Neuronal stem cell (in vitro differentiated cells): ENCODE results near the gene PLP1.
A peak's percentile ranks its signal among the peaks of the same experiment; 100 is the strongest.

Source experiments
- DNase-seq: peaks from one replicate; pipeline ENCODE4 v3.0.0-alpha.2; 2013; ENCODE audit warnings: low spot score
- H2AFZ ChIP-seq: one replicate; pipeline ENCODE4 v1.6.1; 2013; ENCODE audit warnings: mild to moderate bottlenecking, low read length, inconsistent platforms
- H2AK5ac ChIP-seq: 2 replicates; pipeline ENCODE4 v1.6.1; 2013; ENCODE audit warnings: low read depth, mild to moderate bottlenecking, inconsistent platforms, low read length, moderate library complexity, mixed read lengths
- H2BK120ac ChIP-seq: 2 replicates; pipeline ENCODE4 v1.6.1; 2013; ENCODE audit warnings: low read depth, mild to moderate bottlenecking, inconsistent platforms, low read length, moderate library complexity, mixed read lengths
- H2BK12ac ChIP-seq: one replicate; pipeline ENCODE4 v1.6.1; 2013; ENCODE audit warnings: low read length, inconsistent platforms
- H2BK15ac ChIP-seq: 2 replicates; pipeline ENCODE4 v1.6.1; 2013; ENCODE audit warnings: mild to moderate bottlenecking, low read length, inconsistent platforms, mixed read lengths
- H2BK5ac ChIP-seq: one replicate; pipeline ENCODE4 v1.6.1; 2013; ENCODE audit warnings: inconsistent platforms, mild to moderate bottlenecking, low read length, moderate library complexity
- H3K14ac ChIP-seq: one replicate; pipeline ENCODE4 v1.6.1; 2013; ENCODE audit warnings: low read length, inconsistent platforms
- H3K18ac ChIP-seq: 2 replicates; pipeline ENCODE4 v1.6.1; 2013; ENCODE audit warnings: low read length, inconsistent platforms
- H3K23ac ChIP-seq: 2 replicates; pipeline ENCODE4 v1.6.1; 2013; ENCODE audit warnings: low read depth, mild to moderate bottlenecking, mixed read lengths, low read length, inconsistent platforms; ENCODE audit not compliant: poor library complexity
- H3K27ac ChIP-seq: replicated peaks from 3 replicates; pipeline ENCODE4 v1.5.1; 2013; ENCODE audit warnings: low read length, inconsistent platforms
- H3K27me3 ChIP-seq, 3 experiments: 2 replicates each; pipeline ENCODE4 v1.6.1; 2013; ENCODE audit warnings: low read length in 3 of 3, mild to moderate bottlenecking in 2 of 3, inconsistent platforms in 1 of 3, low read depth in 1 of 3, mixed read lengths in 1 of 3, moderate library complexity in 1 of 3; ENCODE audit not compliant: control insufficient read depth in 3 of 3, insufficient read depth in 3 of 3
- H3K36me3 ChIP-seq, 2 donors: replicated peaks in 1 of 2; 2 replicates each; pipeline ENCODE4 v1.6.1; 2013; ENCODE audit warnings: low read length in 2 of 2; ENCODE audit not compliant: control insufficient read depth in 2 of 2, insufficient read depth in 2 of 2
- H3K4ac ChIP-seq: 2 replicates; pipeline ENCODE4 v1.6.1; 2013; ENCODE audit warnings: inconsistent platforms, mild to moderate bottlenecking, low read length, moderate library complexity
- H3K4me1 ChIP-seq, 2 donors: 1 replicate in 1 of 2; 2 replicates in 1 of 2; pipeline ENCODE4 v1.6.1; 2013; ENCODE audit warnings: low read length in 2 of 2, low read depth in 1 of 2; ENCODE audit not compliant: control insufficient read depth in 2 of 2, insufficient read depth in 1 of 2
- H3K4me2 ChIP-seq: one replicate; pipeline ENCODE4 v1.6.1; 2013; ENCODE audit warnings: mild to moderate bottlenecking, low read length, inconsistent platforms; ENCODE audit not compliant: insufficient read depth, poor library complexity, severe bottlenecking
- H3K4me3 ChIP-seq, 2 donors: 2 replicates each; pipeline ENCODE4 v1.5.1; 2013; ENCODE audit warnings: low read length in 2 of 2, mild to moderate bottlenecking in 2 of 2, inconsistent platforms in 1 of 2, moderate library complexity in 1 of 2
- H3K79me1 ChIP-seq: one replicate; pipeline ENCODE4 v1.6.1; 2013; ENCODE audit warnings: low read depth, mild to moderate bottlenecking, inconsistent platforms, low read length, moderate library complexity
- H3K9ac ChIP-seq: one replicate; pipeline ENCODE4 v1.6.1; 2013; ENCODE audit warnings: mild to moderate bottlenecking, low read depth, low read length, inconsistent platforms; ENCODE audit not compliant: poor library complexity
- H3K9me3 ChIP-seq, 2 donors: replicated peaks in 1 of 2; 2 replicates each; pipeline versions ENCODE3 to v1.6.1; 2013; ENCODE audit warnings: low read length in 2 of 2, mild to moderate bottlenecking in 2 of 2, inconsistent platforms in 1 of 2, low read depth in 1 of 2, mixed read lengths in 1 of 2, moderate library complexity in 1 of 2; ENCODE audit not compliant: control insufficient read depth in 2 of 2, insufficient read depth in 1 of 2
- H4K8ac ChIP-seq: one replicate; pipeline ENCODE4 v1.6.1; 2013; ENCODE audit warnings: low read depth, mild to moderate bottlenecking, inconsistent platforms, low read length, moderate library complexity
- H4K91ac ChIP-seq: one replicate; pipeline ENCODE4 v1.6.1; 2013; ENCODE audit warnings: low read length, low read depth, mild to moderate bottlenecking, inconsistent platforms; ENCODE audit not compliant: poor library complexity
- WGBS, 2 donors: extraction: QIAGEN DNeasy Blood & Tissue Kit; methylation state at CpG; one replicate each; pipeline ENCODE4 v1.1.7; 2013; ENCODE audit warnings: missing lambda C conversion rate in 2 of 2, mixed read lengths in 1 of 2; ENCODE audit not compliant: insufficient read length in 2 of 2, insufficient replicate concordance in 1 of 2; ENCODE audit errors: extremely low coverage in 2 of 2; 5-methylcytosine and 5-hydroxymethylcytosine counted together

PLP1 gene

GRCh38 chrX:103780336-103781061 is 3.9 kb downstream of the PLP1 start:
- Histone ChIP-seq H3K4me1 (peaks cover 33 to 37% of the 10 kb centered on the region in 2 donors), H3K27me3 (peaks cover 0 to 4% (median 0%) of the 10 kb centered on the region in 3 experiments)
- no peak for DNase-seq

GRCh38 chrX:103781062-103781402 is 4.4 kb downstream of the PLP1 start:
- WGBS, 2 donors: no CpG with 5 or more reads among the region's 4 CpGs
- Histone ChIP-seq H2BK12ac (no peak overlapping the region), H2AFZ (no peak overlapping the region), H2AK5ac (no peak overlapping the region), H3K9me3 (no peaks in the 10 kb centered on the region), H3K27me3 (no peaks in the 10 kb centered on the region), H3K14ac (no peak overlapping the region), H4K8ac (no peak overlapping the region), H3K23ac (no peak overlapping the region), H3K4me2 (no peak overlapping the region), H3K79me1 (no peaks in the 10 kb centered on the region), H4K91ac (no peak overlapping the region), H3K27ac (peak overlapping the region; percentile 88), H2BK120ac (no peak overlapping the region), H3K9ac (no peak overlapping the region), H3K4ac (no peak overlapping the region), H3K4me3 (no peak overlapping the region), H3K4me1 (peaks cover 33 to 37% of the 10 kb centered on the region in 2 donors), H3K36me3 (peaks cover 0 to 2% of the 10 kb centered on the region in 2 donors), H2BK15ac (no peak overlapping the region), H2BK5ac (no peak overlapping the region), H3K18ac (no peak overlapping the region)
- no peak for DNase-seq

More at GRCh38 chrX:103780336-103781061, 3.9 kb downstream of the PLP1 start:
- H3K18ac ChIP-seq: no peak overlapping the region
- H2BK12ac ChIP-seq: no peak overlapping the region
- no peak overlapping the region for H3K14ac ChIP-seq
- no peaks in the 10 kb centered on the region for H3K9me3 ChIP-seq
- H3K23ac ChIP-seq: no peak overlapping the region
- H2BK5ac ChIP-seq: no peak overlapping the region
- H3K4ac ChIP-seq: no peak overlapping the region
- H3K79me1 ChIP-seq: no peaks in the 10 kb centered on the region
- H4K8ac ChIP-seq: no peak overlapping the region
- no peak overlapping the region for H3K4me2 ChIP-seq
- H2AFZ ChIP-seq: no peak overlapping the region
- H3K27ac ChIP-seq: peak overlapping the region; percentile 88
- no CpG with 5 or more reads among the region's 10 CpGs for WGBS, 2 donors
- no peak overlapping the region for H3K4me3 ChIP-seq
- no peaks in the 10 kb centered on the region for H3K36me3 ChIP-seq
- H2BK120ac ChIP-seq: no peak overlapping the region
- H4K91ac ChIP-seq: no peak overlapping the region
- H2AK5ac ChIP-seq: no peak overlapping the region
- H3K9ac ChIP-seq: no peak overlapping the region
- no peak overlapping the region for H2BK15ac ChIP-seq

GRCh38 chrX:103781706-103782105 is 5.1 kb downstream of the PLP1 start:
- no peak overlapping the region for H3K23ac ChIP-seq
- no peaks in the 10 kb centered on the region for H3K27me3 ChIP-seq
- peaks cover 30 to 34% of the 10 kb centered on the region in 2 donors for H3K4me1 ChIP-seq
- H2AK5ac ChIP-seq: no peak overlapping the region
- no peak overlapping the region for H2BK5ac ChIP-seq
- no peaks in the 10 kb centered on the region for H3K79me1 ChIP-seq
- no peak overlapping the region for H3K14ac ChIP-seq
- no peaks in the 10 kb centered on the region for H3K9me3 ChIP-seq
- no peak for DNase-seq
- peak overlapping the region; percentile 68 for H3K27ac ChIP-seq
- no peak overlapping the region for H2BK12ac ChIP-seq
- no peak overlapping the region for H2BK15ac ChIP-seq
- H3K36me3 ChIP-seq: peaks cover 2 to 9% of the 10 kb centered on the region in 2 donors
- no peak overlapping the region for H3K4me2 ChIP-seq
- no peak overlapping the region for H3K18ac ChIP-seq
- H4K8ac ChIP-seq: no peak overlapping the region
- H4K91ac ChIP-seq: no peak overlapping the region
- H3K4ac ChIP-seq: no peak overlapping the region
- no peak overlapping the region for H3K9ac ChIP-seq
- no peak overlapping the region for H3K4me3 ChIP-seq
- no peak overlapping the region for H2BK120ac ChIP-seq
- WGBS, 2 donors: no CpG with 5 or more reads among the region's 1 CpG
- no peak overlapping the region for H2AFZ ChIP-seq

- H3K14ac ChIP-seq: no peak overlapping the region
- no CpG with 5 or more reads among the region's 3 CpGs for WGBS, 2 donors
- no peaks in the 10 kb centered on the region for H3K27me3 ChIP-seq
- no peak overlapping the region for H4K91ac ChIP-seq
- H3K27ac ChIP-seq: peak overlapping the region; percentile 90
- H3K4me1 ChIP-seq: peaks cover 26 to 27% of the 10 kb centered on the region in 2 donors
- H2BK15ac ChIP-seq: no peak overlapping the region
- no peak overlapping the region for H2AFZ ChIP-seq
- H2BK5ac ChIP-seq: no peak overlapping the region
- no peak overlapping the region for H2BK12ac ChIP-seq
- H3K23ac ChIP-seq: no peak overlapping the region
- no peak overlapping the region for H3K9ac ChIP-seq
- H2BK120ac ChIP-seq: no peak overlapping the region
- H3K9me3 ChIP-seq: no peaks in the 10 kb centered on the region
- no peak overlapping the region for H3K4me2 ChIP-seq
- H3K18ac ChIP-seq: no peak overlapping the region
- H3K36me3 ChIP-seq: peaks cover 2 to 12% of the 10 kb centered on the region in 2 donors
- peak; percentile 18 for DNase-seq
- H3K79me1 ChIP-seq: no peaks in the 10 kb centered on the region
- H2AK5ac ChIP-seq: no peak overlapping the region
- H3K4me3 ChIP-seq: no peak overlapping the region
- no peak overlapping the region for H3K4ac ChIP-seq
- no peak overlapping the region for H4K8ac ChIP-seq
These were observed 6.0 kb downstream of the PLP1 start for GRCh38 chrX:103782640-103783039.
